ENCODE measurements around the gene INPP5E.

DNA sequence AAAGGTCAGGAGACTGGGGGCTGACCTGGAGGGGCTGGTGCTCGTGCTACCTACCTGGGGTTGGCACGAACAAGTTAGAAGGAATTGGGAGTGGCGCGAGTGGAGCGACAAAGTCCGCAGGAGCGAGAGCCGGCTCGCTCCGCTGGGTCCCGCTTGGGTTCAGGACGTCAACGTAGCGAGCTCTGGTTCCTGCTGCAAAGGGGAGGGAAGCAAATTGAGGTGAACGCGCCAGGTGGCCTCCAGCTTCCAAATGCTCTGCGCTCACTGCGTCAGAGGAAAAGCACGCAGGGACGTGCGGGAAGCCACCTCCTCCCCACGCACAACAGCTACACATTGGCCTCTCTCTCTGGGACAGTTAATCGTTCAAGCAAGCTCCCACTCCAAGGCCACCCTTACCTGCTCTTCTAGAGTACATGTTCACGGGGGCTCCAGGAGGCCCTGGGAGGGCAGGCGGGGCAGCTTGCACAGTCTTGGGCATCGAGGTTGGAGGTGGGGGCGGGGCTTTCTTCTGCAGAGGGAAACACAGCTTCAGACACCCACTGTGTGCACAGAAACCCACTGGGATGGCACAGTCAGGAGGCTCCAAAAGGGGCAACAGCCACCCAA lies 7.6 kb upstream of the INPP5E start:
- TF ChIP-seq, protein P1, sequence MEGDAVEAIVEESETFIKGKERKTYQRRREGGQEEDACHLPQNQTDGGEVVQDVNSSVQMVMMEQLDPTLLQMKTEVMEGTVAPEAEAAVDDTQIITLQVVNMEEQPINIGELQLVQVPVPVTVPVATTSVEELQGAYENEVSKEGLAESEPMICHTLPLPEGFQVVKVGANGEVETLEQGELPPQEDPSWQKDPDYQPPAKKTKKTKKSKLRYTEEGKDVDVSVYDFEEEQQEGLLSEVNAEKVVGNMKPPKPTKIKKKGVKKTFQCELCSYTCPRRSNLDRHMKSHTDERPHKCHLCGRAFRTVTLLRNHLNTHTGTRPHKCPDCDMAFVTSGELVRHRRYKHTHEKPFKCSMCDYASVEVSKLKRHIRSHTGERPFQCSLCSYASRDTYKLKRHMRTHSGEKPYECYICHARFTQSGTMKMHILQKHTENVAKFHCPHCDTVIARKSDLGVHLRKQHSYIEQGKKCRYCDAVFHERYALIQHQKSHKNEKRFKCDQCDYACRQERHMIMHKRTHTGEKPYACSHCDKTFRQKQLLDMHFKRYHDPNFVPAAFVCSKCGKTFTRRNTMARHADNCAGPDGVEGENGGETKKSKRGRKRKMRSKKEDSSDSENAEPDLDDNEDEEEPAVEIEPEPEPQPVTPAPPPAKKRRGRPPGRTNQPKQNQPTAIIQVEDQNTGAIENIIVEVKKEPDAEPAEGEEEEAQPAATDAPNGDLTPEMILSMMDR (IDR thresholded peaks at IDR 0.05), result no peak
- TF ChIP-seq POLR2A (IDR thresholded peaks at IDR 0.05), result no peak

Data from uterus (tissue), 2 donors.